Fibroblast of skin of scalp (primary cell): ENCODE data around the gene PLA2G5.

Experiments used
- DNase-seq: peaks from one replicate; pipeline ENCODE4 v3.0.0-alpha.2; 2013

PLA2G5 gene

DNA sequence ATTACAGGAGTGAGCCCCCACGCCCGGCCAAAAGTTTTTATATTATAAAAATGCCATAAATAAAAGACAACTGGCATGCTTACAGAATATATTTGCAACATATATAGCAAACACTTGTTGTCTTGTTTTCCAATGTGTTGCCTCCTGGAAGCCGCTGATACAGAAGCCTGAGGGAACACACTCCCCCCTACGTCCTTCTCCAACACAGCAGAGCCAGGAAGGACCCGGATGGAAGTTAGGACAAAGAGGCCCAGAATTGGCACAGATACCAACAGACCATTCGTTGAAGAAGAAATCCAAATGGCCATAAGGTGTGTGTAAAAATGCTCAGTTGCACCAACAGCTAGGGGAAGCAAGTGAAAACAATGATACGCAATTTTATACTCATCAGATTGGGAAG, 1.3 kb upstream of the PLA2G5 start:
- DNase-seq: no peak

DNA sequence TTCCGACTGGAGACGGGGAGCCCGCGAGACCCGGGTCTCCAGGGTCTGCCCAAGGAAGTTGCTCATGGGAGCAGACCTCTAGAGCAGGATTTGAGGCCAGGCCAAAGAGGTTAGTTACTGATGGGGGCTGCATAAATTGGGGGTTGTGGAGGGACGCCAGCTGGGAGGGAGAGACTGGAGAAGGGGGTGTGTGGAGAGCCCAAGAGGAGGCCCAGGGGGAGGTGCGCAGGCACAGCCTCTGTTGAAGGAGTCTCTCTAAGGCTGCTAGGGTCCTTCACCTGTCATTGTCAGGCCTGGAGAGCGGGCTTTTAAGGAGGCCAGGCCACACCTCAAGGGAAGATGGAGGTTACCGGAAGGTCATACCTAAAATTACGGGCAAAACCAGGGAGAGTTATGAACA, 363 bp downstream of the PLA2G5 start:
- no peak for DNase-seq

- DNase-seq: no peak
These were observed 1.4 kb downstream of the PLA2G5 start for GRCh38 chr1:20071416-20071815.

GRCh38 chr1:20072771-20073170, 2.8 kb downstream of the PLA2G5 start:
- DNase-seq: no peak

DNA sequence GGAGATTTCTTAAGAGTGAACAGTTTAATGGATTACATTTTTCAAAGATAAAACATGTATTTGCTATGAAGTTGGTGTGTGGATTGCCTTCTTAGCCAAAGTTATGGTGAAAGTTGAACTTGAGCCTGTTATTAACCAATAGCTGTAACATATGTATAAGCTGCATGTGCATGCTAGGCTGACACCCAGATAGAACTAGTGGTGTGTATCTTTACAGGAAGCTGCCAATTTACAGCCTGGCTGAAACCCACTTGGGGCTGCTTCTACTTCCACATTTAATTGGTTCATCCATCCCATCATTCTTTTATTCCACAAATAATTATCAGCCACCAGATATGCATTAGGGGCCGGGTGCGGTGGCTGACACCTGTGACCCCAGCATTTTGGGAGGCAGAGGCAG, 3.3 kb downstream of the PLA2G5 start:
- DNase-seq: no peak

DNA sequence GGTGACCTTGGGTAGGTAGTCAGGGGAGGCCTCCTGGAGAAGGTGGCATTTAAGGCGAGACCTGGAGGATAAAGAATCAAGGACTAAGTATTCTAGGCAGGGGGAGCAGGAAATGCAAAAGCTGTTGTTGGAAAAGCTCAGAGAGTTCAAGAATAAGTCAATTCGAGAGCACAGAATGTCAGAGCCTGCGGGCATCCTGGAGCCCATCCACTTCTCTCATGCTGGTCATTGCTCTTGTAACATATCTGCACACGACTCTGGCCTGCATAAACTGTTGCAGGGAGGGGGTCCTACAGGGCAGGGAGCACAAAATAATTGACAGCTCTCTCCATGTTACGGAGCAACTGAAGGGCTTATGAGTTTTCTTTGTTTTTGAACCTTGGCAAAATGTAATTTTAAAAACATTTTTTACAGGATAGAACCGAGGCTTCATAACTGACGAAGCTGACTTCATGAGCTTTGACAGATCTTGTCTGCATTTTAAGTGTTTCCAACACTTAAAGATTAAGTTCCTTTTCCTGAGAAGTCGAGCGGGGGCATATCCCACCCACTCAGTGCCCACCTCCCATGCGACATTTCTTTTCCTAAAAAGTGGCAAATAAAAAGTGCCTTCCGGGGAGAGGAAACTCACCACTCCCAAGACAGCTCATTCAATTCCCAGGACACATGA, 4.2 kb downstream of the PLA2G5 start:
- no peak for DNase-seq

DNA sequence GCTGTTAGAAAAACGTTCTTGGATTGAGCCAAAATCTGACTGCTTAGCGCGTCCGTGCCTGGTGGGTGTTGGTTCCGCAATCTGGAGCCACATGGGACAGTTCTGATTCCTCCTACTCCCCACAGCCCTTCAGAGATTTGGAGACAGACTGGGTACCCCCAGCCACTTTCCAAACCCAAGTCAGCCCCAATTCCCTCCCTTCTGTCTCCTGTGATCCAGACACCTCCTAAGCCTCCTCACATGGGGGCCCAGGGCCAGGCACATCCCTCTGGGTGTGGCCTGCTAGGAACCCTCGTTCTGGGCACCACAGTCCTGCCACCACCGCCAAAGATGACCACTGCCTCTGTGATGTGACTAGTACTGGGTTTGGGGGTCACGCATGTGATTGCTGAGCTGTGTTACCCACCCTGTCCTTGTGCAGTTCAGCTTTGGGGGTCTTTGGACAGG, 4.8 kb downstream of the PLA2G5 start:
- peak; percentile 4 for DNase-seq

DNA sequence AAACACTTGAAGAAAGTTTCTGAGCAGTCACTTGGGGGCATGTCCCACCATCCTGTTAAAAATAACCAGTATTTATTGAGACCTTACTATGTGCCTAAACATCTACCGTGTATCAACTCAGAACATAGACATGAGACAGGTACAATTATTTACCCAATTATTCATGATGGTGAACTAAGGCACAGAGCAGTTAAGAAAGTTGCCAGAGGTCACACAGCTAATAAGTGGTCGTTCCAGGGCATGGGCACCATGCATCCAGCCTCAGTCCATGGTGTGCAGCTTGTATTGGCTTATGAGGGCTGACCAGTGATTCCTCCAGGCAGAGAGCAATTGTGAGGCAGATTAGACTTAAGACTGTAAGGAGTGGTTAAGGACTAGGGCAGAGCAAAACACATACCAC, 5.4 kb downstream of the PLA2G5 start:
- no peak for DNase-seq

DNA sequence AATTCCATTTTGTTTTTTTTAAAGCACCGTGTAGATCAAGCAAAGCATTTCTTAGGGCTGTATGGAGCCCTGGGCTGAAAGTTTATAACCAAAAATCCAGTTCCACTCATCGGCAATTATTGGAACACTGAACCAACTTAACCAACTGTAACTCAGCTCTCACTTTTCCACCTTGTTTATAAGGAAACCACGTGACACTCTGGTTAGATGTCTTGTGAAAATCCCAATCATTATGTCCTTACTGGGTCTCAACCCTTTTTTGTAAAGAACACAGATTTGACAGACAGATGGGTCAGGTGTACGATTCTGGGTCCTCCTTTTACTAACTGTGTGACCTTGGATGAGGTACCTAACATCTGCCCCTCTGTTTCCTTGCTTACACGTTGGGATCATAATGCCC, 6.2 kb downstream of the PLA2G5 start:
- no peak for DNase-seq

DNA sequence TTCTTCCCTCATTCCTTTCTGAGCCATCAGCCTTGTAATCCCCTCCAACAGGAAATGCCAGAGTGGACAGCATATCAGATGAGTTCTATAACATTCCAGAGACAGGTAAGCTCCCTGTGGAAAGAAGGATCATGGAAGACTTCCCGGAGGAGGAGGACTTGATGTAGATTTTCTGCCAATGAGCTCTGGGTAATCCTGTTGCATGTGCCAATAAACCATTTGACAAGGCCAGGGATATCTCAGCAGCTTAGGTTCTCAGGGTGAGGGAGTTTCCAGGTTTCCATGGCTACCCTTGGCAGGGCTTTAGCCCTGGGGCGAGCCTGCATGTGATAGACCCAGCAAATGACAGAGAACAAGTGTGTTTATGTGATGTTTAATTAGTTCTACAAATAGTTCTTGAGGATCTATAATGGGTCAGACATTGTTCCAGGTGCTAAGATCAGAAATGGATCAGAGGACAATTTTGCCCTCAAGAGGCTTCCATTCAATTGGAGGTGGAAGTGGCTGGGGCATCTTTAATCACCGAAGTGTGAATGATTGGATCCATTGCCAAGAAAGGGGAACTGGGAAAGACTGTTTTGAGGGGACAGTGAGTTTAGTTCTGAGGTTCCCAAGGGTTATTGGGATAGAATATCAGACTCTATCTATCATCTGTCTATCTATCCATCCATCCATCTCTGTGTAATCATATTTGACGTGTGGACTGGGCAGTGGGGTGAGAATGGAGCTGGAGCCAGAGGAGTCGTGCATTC, 6.9 kb downstream of the PLA2G5 start:
- DNase-seq: no peak

DNA sequence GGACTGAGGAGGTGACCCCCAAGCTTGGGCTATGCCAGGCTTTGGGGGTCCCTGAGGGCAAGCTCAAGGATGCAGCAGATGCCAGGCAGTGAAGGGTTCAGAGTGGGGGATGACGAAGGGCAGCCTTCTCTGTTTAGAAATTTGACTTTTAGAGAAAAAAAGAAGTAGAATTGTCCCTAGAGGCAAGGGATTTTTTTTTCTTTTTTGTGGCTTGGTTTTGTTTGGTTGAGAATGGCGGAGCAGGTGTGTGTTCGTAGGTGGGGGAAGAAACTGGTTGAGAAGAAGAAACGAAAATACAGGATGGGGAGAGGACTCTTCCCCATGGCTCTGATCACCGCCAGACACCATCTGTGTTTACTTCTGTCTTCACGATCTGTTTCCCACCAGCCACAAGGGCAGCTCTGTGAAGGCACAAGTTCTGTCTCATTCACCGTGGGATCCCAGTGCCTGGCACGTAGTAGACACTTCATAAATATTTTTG, 8.2 kb downstream of the PLA2G5 start:
- DNase-seq: no peak

- DNase-seq: no peak
These were observed 8.7 kb downstream of the PLA2G5 start for GRCh38 chr1:20078711-20079110.

GRCh38 chr1:20079661-20080305, 9.8 kb downstream of the PLA2G5 start:
- DNase-seq: no peak

- no peak for DNase-seq
These were observed 10.7 kb downstream of the PLA2G5 start for GRCh38 chr1:20080441-20081352.

DNA sequence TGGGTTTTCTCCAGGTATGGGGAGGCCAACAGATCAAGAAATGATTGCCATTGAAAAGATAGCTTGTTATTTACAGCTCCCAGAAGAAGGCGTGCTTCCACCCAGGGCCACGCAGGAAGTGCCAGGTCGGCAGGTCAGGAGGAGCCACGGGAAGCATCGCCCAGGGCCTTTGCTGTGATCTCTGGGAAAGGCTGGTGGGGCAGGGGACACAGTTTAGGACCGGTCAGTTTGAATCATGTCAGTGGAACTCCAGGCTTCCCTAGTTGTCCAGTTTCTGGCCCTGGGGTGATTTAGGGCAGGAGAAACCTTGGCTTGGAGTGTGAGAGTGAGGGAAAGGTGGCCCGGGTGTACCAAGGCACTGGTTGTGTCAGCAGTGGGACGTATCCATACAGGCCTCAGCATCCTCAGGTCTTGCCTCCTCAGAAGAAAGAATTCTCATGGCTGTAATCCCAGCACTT, 11.4 kb downstream of the PLA2G5 start:
- DNase-seq: no peak

DNA sequence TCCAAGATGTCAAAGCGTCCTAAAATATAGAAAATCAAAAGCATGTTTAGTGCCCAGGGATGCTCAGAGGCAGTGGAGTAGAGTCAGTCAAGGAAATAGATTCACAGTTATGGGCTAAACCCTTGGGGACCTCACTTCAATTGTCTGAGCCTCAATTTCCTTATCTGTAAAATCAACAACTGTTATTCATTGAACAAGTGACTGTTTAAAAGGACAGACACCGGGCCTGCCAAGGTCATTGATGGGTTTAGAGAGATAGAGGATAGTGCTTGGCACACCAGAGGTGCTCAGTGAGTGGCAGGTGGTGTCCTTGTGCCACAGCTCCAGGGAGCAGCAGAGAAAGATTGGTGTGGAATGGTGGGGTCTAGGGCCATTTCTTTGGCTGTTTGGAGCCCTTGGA, 12.8 kb downstream of the PLA2G5 start:
- DNase-seq: no peak

DNA sequence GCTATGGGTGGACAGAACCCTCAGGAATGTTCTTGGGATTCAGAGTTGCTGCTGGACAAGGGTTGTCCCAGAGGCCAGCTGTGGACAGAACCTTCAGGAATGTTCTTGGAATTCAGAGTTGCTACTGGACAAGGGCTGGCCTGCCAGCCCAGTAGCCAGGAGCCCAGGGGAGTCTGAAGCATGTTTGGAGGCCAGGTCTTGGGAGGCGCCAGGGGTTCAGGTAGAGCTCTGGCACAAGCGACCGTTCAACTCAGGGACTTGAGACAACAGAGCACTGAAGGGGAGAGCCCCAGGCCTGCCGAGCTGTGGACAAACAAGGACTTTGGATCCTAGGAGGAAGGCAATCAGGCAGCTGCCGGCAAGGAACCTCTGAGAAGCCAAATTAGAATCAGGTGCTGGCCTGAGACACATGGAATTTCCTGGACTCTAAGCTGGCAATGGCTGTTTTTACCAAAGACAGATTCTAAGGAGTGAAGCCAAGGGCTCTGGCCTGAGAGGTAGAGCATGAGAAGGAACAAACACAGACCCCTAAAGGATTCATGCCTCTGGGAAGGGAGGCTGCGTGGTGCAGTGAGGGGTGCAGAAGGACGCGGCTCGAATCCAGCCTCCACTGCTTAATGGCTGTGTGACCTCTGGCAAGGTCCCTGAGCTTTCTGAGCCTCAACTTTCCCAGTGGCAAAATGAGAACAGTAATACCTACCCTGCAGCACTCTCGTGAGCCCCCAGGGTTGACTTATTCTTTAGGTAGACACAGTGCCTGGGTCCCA, 13.4 kb downstream of the PLA2G5 start:
- DNase-seq: no peak

DNA sequence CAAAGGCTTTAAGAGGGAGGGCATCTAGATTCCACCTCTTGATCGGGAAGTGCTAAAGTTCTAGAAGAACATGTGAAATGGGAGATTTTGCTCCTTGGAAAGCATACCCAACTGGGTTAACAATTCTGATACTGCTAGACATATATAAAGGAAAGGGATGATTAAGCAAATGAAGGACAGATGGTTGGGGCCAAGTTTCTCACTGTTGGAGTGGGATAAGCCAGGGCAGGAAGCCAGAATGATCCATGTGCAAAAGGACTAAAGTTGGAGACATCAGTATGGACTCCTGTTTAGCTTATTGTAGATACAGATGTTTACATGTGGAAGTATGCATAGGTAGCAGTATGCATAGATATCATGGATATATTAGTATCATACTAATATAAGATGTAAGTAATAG, 16.8 kb downstream of the PLA2G5 start:
- no peak for DNase-seq

GRCh38 chr1:20087668-20088067, 17.7 kb downstream of the PLA2G5 start:
- no peak for DNase-seq

DNA sequence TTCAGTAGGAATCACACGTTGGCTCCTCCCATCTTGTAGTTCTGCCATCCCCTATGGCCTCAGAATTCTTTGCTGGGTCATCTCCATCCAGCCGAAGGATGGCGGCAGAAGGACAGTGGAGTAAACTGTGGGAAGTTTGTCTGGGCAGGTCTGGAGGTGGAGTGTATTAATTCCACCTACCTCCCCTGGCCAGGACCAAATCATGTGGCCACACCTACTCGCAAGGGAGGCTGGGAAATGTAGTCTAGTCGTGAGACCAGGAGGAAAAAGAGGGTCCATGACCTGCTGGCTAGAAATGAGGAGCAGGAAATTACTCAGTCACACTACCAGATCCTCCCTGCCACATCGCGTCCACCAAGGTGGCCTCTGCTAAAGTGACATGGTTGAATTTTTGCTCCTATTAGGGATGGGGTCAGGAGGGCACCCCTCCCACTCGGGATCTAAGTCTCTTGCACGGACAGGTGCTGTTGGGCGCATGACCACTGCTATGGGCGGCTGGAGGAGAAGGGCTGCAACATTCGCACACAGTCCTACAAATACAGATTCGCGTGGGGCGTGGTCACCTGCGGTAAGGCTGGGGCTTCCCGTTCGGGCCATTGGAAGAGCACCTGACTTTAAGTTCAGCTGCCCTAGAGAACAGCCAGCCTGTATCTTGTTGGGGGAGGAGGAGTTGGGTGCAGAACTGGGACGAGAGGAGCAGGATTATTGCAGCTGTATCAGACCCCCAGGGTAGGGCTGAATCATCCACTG, 19.5 kb downstream of the PLA2G5 start:
- DNase-seq: no peak

DNA sequence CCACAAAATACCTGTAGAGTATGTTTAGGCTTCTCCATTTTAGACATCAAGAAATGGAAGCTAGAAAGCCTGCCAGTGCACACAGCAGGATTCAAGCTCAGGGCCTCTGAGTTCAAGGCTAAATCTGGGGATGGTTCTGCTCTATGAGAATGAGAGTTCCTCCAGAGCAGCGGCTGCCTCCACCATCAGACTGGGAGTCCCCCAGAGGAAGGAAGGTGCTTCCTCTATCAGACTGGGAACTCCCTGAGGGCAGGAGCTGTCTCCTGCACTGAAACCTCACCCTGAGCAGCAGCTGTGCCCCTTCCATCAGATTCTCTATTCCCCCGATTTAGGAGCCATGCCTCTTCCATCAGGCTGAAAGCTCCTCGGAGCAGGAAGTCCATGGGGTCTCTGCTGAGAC, 20.1 kb downstream of the PLA2G5 start:
- no peak for DNase-seq
